Measurements from ENCODE around the gene DCST2.
"Not testable (repeated sequence)": the region's sequence is repeated elsewhere in the genome, so short reads cannot be mapped to it uniquely, and the experiment has no call there.

DCST2 gene

DNA sequence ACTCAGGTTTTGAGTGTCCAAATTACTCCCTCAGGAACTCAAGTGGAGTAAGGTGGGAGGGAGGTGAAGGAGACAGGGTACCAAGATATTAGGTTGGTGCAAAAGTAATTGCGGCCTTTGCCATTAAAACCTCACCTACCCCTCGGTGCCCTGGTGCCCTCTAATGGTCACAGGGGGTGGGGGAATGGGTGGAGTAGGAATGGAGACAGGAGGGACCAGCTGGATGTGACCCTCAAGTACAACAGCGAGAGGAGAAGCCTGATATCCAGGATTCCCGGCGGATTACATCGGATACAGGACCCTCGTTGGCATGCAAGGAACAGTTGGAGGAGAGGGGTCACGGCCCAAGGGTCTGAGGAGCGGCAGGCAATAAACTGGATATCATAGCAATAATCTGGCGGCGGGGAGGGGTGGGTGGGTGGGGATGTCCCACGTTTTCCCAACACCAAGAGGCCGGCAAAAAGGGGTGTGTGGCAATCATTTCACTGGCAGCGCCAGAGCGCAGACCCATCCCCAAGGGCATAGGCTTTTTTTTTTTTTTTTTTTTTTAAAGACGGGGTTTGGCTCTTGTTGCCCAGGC, 35.3 kb downstream of the DCST2 start:
- Histone ChIP-seq H3K9ac (ENCODE audit: low read length) (no peak overlapping the region), H3K4me3 (ENCODE audit: low read depth, low read length) (no peak overlapping the region), H2BK120ac (ENCODE audit: insufficient read depth, low read length, poor library complexity) (no peak overlapping the region), H3K79me2 (ENCODE audit: control insufficient read depth, insufficient read depth, low read length, poor library complexity) (peaks cover 11% of the 10 kb centered on the region), H2AK5ac (ENCODE audit: low read length) (no peak overlapping the region), H3K4ac (ENCODE audit: low read depth, low read length) (no peak overlapping the region), H3K27me3 (ENCODE audit: insufficient read depth, low read length) (no peaks in the 10 kb centered on the region), H2BK12ac (ENCODE audit: low read length) (no peak overlapping the region), H3K18ac (ENCODE audit: low read length) (no peak overlapping the region), H3K14ac (ENCODE audit: low read length) (no peak overlapping the region), H3K27ac (ENCODE audit: low read depth, low read length) (no peak overlapping the region), H2AFZ (ENCODE audit: insufficient read depth, low read length, poor library complexity) (no peak overlapping the region), H3K4me1 (ENCODE audit: control insufficient read depth in 1 of 2, insufficient read depth in 2 of 2, low read length in 2 of 2) (peaks cover 10 to 14% of the 10 kb centered on the region in 2 experiments), H3K4me2 (ENCODE audit: low read length) (no peak overlapping the region), H3K9me3 (ENCODE audit: insufficient read depth, low read depth, low read length) (no peaks in the 10 kb centered on the region), H4K8ac (ENCODE audit: low read depth, low read length) (no peak overlapping the region), H4K12ac (ENCODE audit: low read depth, low read length) (no peak overlapping the region), H3K36me3 (ENCODE audit: control insufficient read depth in 1 of 2, insufficient read depth in 2 of 2, low read length in 2 of 2) (no peaks in the 10 kb centered on the region), H3K79me1 (ENCODE audit: low read length) (peaks cover 27% of the 10 kb centered on the region), H2BK5ac (ENCODE audit: low read depth, low read length, poor library complexity) (no peak overlapping the region), H4K91ac (ENCODE audit: low read depth, low read length) (no peak overlapping the region), H3K23ac (ENCODE audit: low read length) (no peak overlapping the region)
- no peak for DNase-seq
- WGBS (ENCODE audit: extremely low coverage, insufficient coverage, insufficient read length) = no CpG with 5 or more reads among the region's 16 CpGs

GRCh38 chr1:154996966-154997701, 36.4 kb downstream of the DCST2 start:
- no peak for DNase-seq
- Histone ChIP-seq H3K18ac (ENCODE audit: low read length) (no peak overlapping the region), H3K36me3 (ENCODE audit: control insufficient read depth in 1 of 2, insufficient read depth in 2 of 2, low read length in 2 of 2) (peaks cover 0 to 5% of the 10 kb centered on the region in 2 experiments), H3K27ac (ENCODE audit: low read depth, low read length) (no peak overlapping the region), H3K4me1 (ENCODE audit: control insufficient read depth in 1 of 2, insufficient read depth in 2 of 2, low read length in 2 of 2) (peaks cover 10 to 14% of the 10 kb centered on the region in 2 experiments), H2BK5ac (ENCODE audit: low read depth, low read length, poor library complexity) (no peak overlapping the region), H3K79me2 (ENCODE audit: control insufficient read depth, insufficient read depth, low read length, poor library complexity) (peaks cover 4% of the 10 kb centered on the region), H2AFZ (ENCODE audit: insufficient read depth, low read length, poor library complexity) (no peak overlapping the region), H3K79me1 (ENCODE audit: low read length) (peaks cover 18% of the 10 kb centered on the region), H2AK5ac (ENCODE audit: low read length) (peak overlapping the region; percentile 37), H4K8ac (ENCODE audit: low read depth, low read length) (no peak overlapping the region), H3K4ac (ENCODE audit: low read depth, low read length) (no peak overlapping the region), H3K14ac (ENCODE audit: low read length) (no peak overlapping the region), H4K12ac (ENCODE audit: low read depth, low read length) (no peak overlapping the region), H3K27me3 (ENCODE audit: insufficient read depth, low read length) (no peaks in the 10 kb centered on the region), H4K91ac (ENCODE audit: low read depth, low read length) (no peak overlapping the region), H3K23ac (ENCODE audit: low read length) (no peak overlapping the region), H3K9ac (ENCODE audit: low read length) (no peak overlapping the region), H3K4me2 (ENCODE audit: low read length) (no peak overlapping the region), H3K9me3 (ENCODE audit: insufficient read depth, low read depth, low read length) (no peaks in the 10 kb centered on the region), H3K4me3 (ENCODE audit: low read depth, low read length) (no peak overlapping the region), H2BK120ac (ENCODE audit: insufficient read depth, low read length, poor library complexity) (no peak overlapping the region), H2BK12ac (ENCODE audit: low read length) (no peak overlapping the region)
- WGBS (ENCODE audit: extremely low coverage, insufficient coverage, insufficient read length) = no CpG with 5 or more reads among the region's 15 CpGs

DNA sequence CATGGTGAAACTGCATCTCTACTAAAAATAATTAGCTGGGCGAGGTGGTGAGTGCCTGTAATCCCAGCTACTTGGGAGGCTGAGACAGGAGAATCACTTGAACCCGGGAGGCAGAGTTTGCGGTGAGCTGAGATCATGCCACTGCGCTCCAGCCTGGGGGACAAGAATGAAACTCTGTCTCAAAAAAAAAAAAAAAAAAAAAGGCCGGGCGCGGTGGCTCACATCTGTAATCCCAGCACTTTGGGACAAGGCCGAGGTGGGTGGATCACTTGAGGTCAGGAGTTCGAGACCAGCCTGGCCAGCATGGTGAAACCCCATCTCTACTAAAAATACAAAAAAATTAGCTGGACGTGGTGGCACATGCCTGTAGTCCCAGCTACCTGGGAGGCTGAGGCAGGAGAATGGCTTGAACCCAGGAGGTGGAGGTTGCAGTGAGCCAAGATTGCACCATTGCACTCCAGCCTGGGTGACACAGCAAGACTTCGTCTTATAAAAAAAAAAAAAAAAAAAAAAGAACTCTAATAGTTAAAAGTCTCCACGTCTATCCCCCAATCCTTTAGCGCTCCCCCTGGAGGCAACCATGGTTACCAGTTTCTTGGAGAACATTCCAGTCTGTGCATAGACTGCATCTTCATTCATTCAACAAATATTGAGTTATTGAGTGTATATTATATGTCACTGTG, 38.1 kb downstream of the DCST2 start:
- not testable (repeated sequence) for H3K23ac ChIP-seq (ENCODE audit: low read length); H3K79me1 ChIP-seq (ENCODE audit: low read length); H3K79me2 ChIP-seq (ENCODE audit: control insufficient read depth, insufficient read depth, low read length, poor library complexity); H3K36me3 ChIP-seq (ENCODE audit: control insufficient read depth in 1 of 2, insufficient read depth in 2 of 2, low read length in 2 of 2); H2BK5ac ChIP-seq (ENCODE audit: low read depth, low read length, poor library complexity); H3K9me3 ChIP-seq (ENCODE audit: insufficient read depth, low read depth, low read length); H3K4me3 ChIP-seq (ENCODE audit: low read depth, low read length); H3K27me3 ChIP-seq (ENCODE audit: insufficient read depth, low read length); H3K18ac ChIP-seq (ENCODE audit: low read length); H4K12ac ChIP-seq (ENCODE audit: low read depth, low read length); H3K27ac ChIP-seq (ENCODE audit: low read depth, low read length); H2BK120ac ChIP-seq (ENCODE audit: insufficient read depth, low read length, poor library complexity); H2AK5ac ChIP-seq (ENCODE audit: low read length); H3K4me2 ChIP-seq (ENCODE audit: low read length); H3K9ac ChIP-seq (ENCODE audit: low read length); H2AFZ ChIP-seq (ENCODE audit: insufficient read depth, low read length, poor library complexity); H4K8ac ChIP-seq (ENCODE audit: low read depth, low read length); H3K14ac ChIP-seq (ENCODE audit: low read length); H3K4ac ChIP-seq (ENCODE audit: low read depth, low read length); H4K91ac ChIP-seq (ENCODE audit: low read depth, low read length); H2BK12ac ChIP-seq (ENCODE audit: low read length)
- H3K4me1 ChIP-seq (ENCODE audit: control insufficient read depth in 1 of 2, insufficient read depth in 2 of 2, low read length in 2 of 2) = peaks cover 10 to 11% of the 10 kb centered on the region in 2 experiments
- no CpG with 5 or more reads among the region's 13 CpGs for WGBS (ENCODE audit: extremely low coverage, insufficient coverage, insufficient read length)
- DNase-seq = peak; percentile 62 to 77

- H2BK5ac ChIP-seq (ENCODE audit: low read depth, low read length, poor library complexity) = no peak overlapping the region
- H4K12ac ChIP-seq (ENCODE audit: low read depth, low read length) = no peak overlapping the region
- H3K79me1 ChIP-seq (ENCODE audit: low read length) = no peaks in the 10 kb centered on the region
- no peaks in the 10 kb centered on the region for H3K27me3 ChIP-seq (ENCODE audit: insufficient read depth, low read length)
- no peaks in the 10 kb centered on the region for H3K79me2 ChIP-seq (ENCODE audit: control insufficient read depth, insufficient read depth, low read length, poor library complexity)
- no peak overlapping the region for H2BK120ac ChIP-seq (ENCODE audit: insufficient read depth, low read length, poor library complexity)
- H3K14ac ChIP-seq (ENCODE audit: low read length) = no peak overlapping the region
- H3K4ac ChIP-seq (ENCODE audit: low read depth, low read length) = no peak overlapping the region
- H3K23ac ChIP-seq (ENCODE audit: low read length) = no peak overlapping the region
- no peak overlapping the region for H4K91ac ChIP-seq (ENCODE audit: low read depth, low read length)
- no peak overlapping the region for H3K4me3 ChIP-seq (ENCODE audit: low read depth, low read length)
- no peak overlapping the region for H3K4me2 ChIP-seq (ENCODE audit: low read length)
- no peak overlapping the region for H3K27ac ChIP-seq (ENCODE audit: low read depth, low read length)
- no peak overlapping the region for H2AFZ ChIP-seq (ENCODE audit: insufficient read depth, low read length, poor library complexity)
- no peak overlapping the region for H2BK12ac ChIP-seq (ENCODE audit: low read length)
- H2AK5ac ChIP-seq (ENCODE audit: low read length) = no peak overlapping the region
- peaks cover 7 to 14% of the 10 kb centered on the region in 2 experiments for H3K36me3 ChIP-seq (ENCODE audit: control insufficient read depth in 1 of 2, insufficient read depth in 2 of 2, low read length in 2 of 2)
- no peak overlapping the region for H3K9ac ChIP-seq (ENCODE audit: low read length)
- H4K8ac ChIP-seq (ENCODE audit: low read depth, low read length) = no peak overlapping the region
- peaks cover 4 to 5% of the 10 kb centered on the region in 2 experiments for H3K4me1 ChIP-seq (ENCODE audit: control insufficient read depth in 1 of 2, insufficient read depth in 2 of 2, low read length in 2 of 2)
- no peak for DNase-seq
- no peaks in the 10 kb centered on the region for H3K9me3 ChIP-seq (ENCODE audit: insufficient read depth, low read depth, low read length)
- WGBS (ENCODE audit: extremely low coverage, insufficient coverage, insufficient read length) = no CpG with 5 or more reads among the region's 3 CpGs
- H3K18ac ChIP-seq (ENCODE audit: low read length) = no peak overlapping the region
Measured at GRCh38 chr1:154994591-154994990, 39.0 kb downstream of the DCST2 start.
